Measurements from ENCODE around the gene PLPP3.

The PLPP3 gene

DNA sequence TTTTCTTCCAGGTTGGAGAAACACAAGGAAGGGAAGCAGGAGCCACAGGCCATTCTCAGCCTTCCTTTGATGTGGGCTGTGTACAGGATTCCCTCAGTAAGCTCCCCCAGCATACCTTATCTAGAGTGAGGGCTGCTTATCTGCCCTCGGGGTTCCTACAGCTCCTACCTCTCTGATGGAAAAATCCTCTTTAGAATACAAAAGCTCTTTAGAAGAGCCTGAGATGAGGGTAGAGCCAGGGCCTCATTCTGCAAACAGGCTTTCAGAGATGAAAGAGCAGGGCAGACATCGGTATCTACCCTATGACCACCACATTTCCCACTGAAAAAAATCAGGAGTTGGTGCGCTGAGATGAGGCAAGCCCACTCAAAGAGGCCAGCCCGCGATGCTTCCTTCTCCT, 85.1 kb downstream of the PLPP3 start:
- Histone ChIP-seq H3K4me2 (ENCODE audit: low read length) (no peak overlapping the region), H3K79me2 (ENCODE audit: insufficient read depth, low read length) (no peaks in the 10 kb centered on the region), H4K20me1 (ENCODE audit: insufficient read depth, low read length) (no peaks in the 10 kb centered on the region), H3K4me1 (ENCODE audit: insufficient read depth, low read length, severe bottlenecking) (no peaks in the 10 kb centered on the region), H3K9me2 (ENCODE audit: low read depth, low read length) (no peaks in the 10 kb centered on the region), H3K9me3 (ENCODE audit: low read length) (no peaks in the 10 kb centered on the region), H3K36me3 (ENCODE audit: insufficient read depth, low read length) (no peaks in the 10 kb centered on the region), H2AFZ (ENCODE audit: low read length) (no peak overlapping the region), H3K27ac (ENCODE audit: low read depth, low read length, poor library complexity, severe bottlenecking) (no peak overlapping the region), H3K27me3 (ENCODE audit: insufficient read depth, low read length) (no peaks in the 10 kb centered on the region), H3F3A (ENCODE audit: insufficient read depth, low read length) (no peaks in the 10 kb centered on the region), H3K4me3 (ENCODE audit: low read depth, low read length, poor library complexity, severe bottlenecking) (no peak overlapping the region), H3K9ac (ENCODE audit: low read length) (no peak overlapping the region)
- TF ChIP-seq, protein P1, sequence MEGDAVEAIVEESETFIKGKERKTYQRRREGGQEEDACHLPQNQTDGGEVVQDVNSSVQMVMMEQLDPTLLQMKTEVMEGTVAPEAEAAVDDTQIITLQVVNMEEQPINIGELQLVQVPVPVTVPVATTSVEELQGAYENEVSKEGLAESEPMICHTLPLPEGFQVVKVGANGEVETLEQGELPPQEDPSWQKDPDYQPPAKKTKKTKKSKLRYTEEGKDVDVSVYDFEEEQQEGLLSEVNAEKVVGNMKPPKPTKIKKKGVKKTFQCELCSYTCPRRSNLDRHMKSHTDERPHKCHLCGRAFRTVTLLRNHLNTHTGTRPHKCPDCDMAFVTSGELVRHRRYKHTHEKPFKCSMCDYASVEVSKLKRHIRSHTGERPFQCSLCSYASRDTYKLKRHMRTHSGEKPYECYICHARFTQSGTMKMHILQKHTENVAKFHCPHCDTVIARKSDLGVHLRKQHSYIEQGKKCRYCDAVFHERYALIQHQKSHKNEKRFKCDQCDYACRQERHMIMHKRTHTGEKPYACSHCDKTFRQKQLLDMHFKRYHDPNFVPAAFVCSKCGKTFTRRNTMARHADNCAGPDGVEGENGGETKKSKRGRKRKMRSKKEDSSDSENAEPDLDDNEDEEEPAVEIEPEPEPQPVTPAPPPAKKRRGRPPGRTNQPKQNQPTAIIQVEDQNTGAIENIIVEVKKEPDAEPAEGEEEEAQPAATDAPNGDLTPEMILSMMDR (IDR thresholded peaks at IDR 0.05; ENCODE audit: low read length) = no peak
- TF ChIP-seq EZH2 (IDR thresholded peaks at IDR 0.05; ENCODE audit: borderline replicate concordance, low read length) = no peak

DNA sequence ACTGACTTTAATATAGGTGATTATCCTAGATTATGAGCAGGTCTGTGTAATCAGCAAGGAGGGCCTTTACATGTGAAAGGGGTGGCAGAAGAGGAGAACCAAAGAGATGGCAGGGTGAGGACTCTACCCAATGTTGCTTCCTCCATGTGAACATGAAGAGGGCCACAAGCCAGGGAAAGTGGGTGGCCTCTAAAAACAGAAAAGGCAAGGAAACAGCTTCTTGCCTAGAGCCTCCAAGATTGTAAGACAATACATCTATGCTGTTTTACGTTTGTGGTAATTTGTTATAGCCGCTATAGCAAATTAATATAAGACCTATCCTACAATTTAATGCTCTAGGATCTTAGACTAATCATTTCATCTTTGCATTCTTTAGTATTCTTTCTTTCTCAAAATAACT, 85.5 kb downstream of the PLPP3 start:
- TF ChIP-seq, protein P1 (IDR thresholded peaks at IDR 0.05; ENCODE audit: low read length) = no peak
- TF ChIP-seq EZH2 (IDR thresholded peaks at IDR 0.05; ENCODE audit: borderline replicate concordance, low read length) = no peak
- Histone ChIP-seq H3K9ac (ENCODE audit: low read length) (no peak overlapping the region), H3F3A (ENCODE audit: insufficient read depth, low read length) (no peaks in the 10 kb centered on the region), H3K4me1 (ENCODE audit: insufficient read depth, low read length, severe bottlenecking) (no peaks in the 10 kb centered on the region), H3K9me3 (ENCODE audit: low read length) (no peaks in the 10 kb centered on the region), H3K4me3 (ENCODE audit: low read depth, low read length, poor library complexity, severe bottlenecking) (no peak overlapping the region), H3K4me2 (ENCODE audit: low read length) (no peak overlapping the region), H4K20me1 (ENCODE audit: insufficient read depth, low read length) (no peaks in the 10 kb centered on the region), H3K27me3 (ENCODE audit: insufficient read depth, low read length) (no peaks in the 10 kb centered on the region), H3K36me3 (ENCODE audit: insufficient read depth, low read length) (no peaks in the 10 kb centered on the region), H2AFZ (ENCODE audit: low read length) (no peak overlapping the region), H3K79me2 (ENCODE audit: insufficient read depth, low read length) (no peaks in the 10 kb centered on the region), H3K27ac (ENCODE audit: low read depth, low read length, poor library complexity, severe bottlenecking) (no peak overlapping the region), H3K9me2 (ENCODE audit: low read depth, low read length) (no peaks in the 10 kb centered on the region)

DNA sequence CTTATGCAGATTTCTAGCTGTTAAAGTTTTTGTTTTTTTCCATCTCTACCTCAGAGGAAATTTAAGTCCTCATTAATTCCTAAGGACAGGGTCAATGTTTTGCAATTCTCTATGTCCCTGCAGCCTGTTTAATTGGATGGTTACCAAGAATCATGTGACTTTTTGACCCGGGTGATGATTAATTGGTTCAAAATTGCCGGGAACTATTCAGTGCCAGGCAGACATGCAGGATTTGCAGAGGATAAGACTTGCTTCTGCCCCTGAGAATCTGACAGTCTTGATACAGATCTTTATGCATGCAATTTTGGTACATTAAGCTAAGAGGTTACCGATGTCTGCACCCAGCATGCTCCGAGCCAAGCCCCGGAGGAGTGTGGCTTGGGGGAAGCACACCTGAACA, 87.9 kb downstream of the PLPP3 start:
- Histone ChIP-seq H3K4me3 (ENCODE audit: low read depth, low read length, poor library complexity, severe bottlenecking) (no peak overlapping the region), H3K9me2 (ENCODE audit: low read depth, low read length) (no peaks in the 10 kb centered on the region), H3K27me3 (ENCODE audit: insufficient read depth, low read length) (no peaks in the 10 kb centered on the region), H3K9me3 (ENCODE audit: low read length) (no peaks in the 10 kb centered on the region), H4K20me1 (ENCODE audit: insufficient read depth, low read length) (no peaks in the 10 kb centered on the region), H3K27ac (ENCODE audit: low read depth, low read length, poor library complexity, severe bottlenecking) (no peak overlapping the region), H3F3A (ENCODE audit: insufficient read depth, low read length) (no peaks in the 10 kb centered on the region), H3K4me1 (ENCODE audit: insufficient read depth, low read length, severe bottlenecking) (no peaks in the 10 kb centered on the region), H2AFZ (ENCODE audit: low read length) (no peak overlapping the region), H3K9ac (ENCODE audit: low read length) (no peak overlapping the region), H3K79me2 (ENCODE audit: insufficient read depth, low read length) (no peaks in the 10 kb centered on the region), H3K36me3 (ENCODE audit: insufficient read depth, low read length) (no peaks in the 10 kb centered on the region), H3K4me2 (ENCODE audit: low read length) (no peak overlapping the region)
- no peak for TF ChIP-seq EZH2 (IDR thresholded peaks at IDR 0.05; ENCODE audit: borderline replicate concordance, low read length)
- TF ChIP-seq, protein P1 (IDR thresholded peaks at IDR 0.05; ENCODE audit: low read length) = no peak
